Ishikawa (cell line): ENCODE measurements around the gene ARHGEF2.

ENCODE experiments used
- CEBPB ChIP-seq: IDR thresholded peaks from 2 replicates; pipeline ENCODE4 v1.6.1; 2012
- CREB1 ChIP-seq: IDR thresholded peaks from 2 replicates; pipeline ENCODE4 v1.6.1; 2012; ENCODE audit warnings: low read depth
- EP300 ChIP-seq: IDR thresholded peaks from 2 replicates; pipeline ENCODE4 v1.6.1; 2012; ENCODE audit warnings: borderline replicate concordance
- FOXM1 ChIP-seq: IDR thresholded peaks from 2 replicates; pipeline ENCODE4 v1.6.1; 2012; ENCODE audit warnings: low read depth, borderline replicate concordance
- NFIC ChIP-seq: IDR thresholded peaks from 2 replicates; pipeline ENCODE4 v1.6.1; 2012
- RAD21 ChIP-seq: IDR thresholded peaks from 2 replicates; pipeline ENCODE4 v1.6.1; 2012; ENCODE audit warnings: low read depth
- TAF1 ChIP-seq: IDR thresholded peaks from 2 replicates; pipeline ENCODE4 v1.6.1; 2012; ENCODE audit warnings: low read depth, mild to moderate bottlenecking
- TCF12 ChIP-seq: IDR thresholded peaks from 2 replicates; pipeline ENCODE4 v1.6.1; 2012; ENCODE audit warnings: low read depth
- YY1 ChIP-seq: IDR thresholded peaks from 2 replicates; pipeline ENCODE4 v1.6.1; 2012; ENCODE audit warnings: low read depth
- ZBTB7A ChIP-seq: IDR thresholded peaks from 2 replicates; pipeline ENCODE4 v1.6.1; 2012; ENCODE audit warnings: low read depth
- TF ChIP-seq, protein P1 (sequence below): IDR thresholded peaks from 2 replicates; pipeline ENCODE4 v1.6.1; 2012
- TF ChIP-seq, protein P2 (sequence below): IDR thresholded peaks from 2 replicates; pipeline ENCODE4 v1.6.1; 2012
- TF ChIP-seq, protein P3 (sequence below): IDR thresholded peaks from 2 replicates; pipeline ENCODE4 v1.6.1; 2012; ENCODE audit warnings: low read depth, mild to moderate bottlenecking

DNA sequence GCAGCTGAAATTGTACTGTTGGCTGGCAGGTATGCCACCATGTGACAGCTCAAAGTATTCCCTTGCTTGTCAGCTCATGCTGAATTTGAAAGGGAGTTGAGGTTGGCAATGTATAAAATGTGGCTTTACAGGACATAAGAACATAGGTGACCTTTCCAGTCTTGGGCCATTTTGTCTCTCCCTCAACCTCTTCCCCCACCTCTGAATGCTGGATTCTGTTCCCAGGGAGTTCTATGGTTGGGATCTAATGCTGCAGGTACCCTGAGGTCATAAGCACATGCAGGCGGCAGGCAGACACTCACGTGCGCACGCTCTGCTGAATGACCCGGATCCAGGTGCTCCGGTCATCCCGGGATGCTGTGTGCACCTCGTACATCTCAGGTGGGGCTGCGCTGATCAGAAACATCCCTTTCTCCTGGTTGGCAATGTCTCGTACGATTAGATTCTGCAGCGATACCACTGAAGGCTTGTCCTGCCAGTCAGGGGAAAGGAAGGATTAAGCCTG is 20.9 kb downstream of the ARHGEF2 start:
- TF ChIP-seq RAD21, result no peak
- no peak for TF ChIP-seq YY1
- TF ChIP-seq, protein P1, sequence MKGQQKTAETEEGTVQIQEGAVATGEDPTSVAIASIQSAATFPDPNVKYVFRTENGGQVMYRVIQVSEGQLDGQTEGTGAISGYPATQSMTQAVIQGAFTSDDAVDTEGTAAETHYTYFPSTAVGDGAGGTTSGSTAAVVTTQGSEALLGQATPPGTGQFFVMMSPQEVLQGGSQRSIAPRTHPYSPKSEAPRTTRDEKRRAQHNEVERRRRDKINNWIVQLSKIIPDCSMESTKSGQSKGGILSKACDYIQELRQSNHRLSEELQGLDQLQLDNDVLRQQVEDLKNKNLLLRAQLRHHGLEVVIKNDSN, result no peak
- TF ChIP-seq, protein P2, sequence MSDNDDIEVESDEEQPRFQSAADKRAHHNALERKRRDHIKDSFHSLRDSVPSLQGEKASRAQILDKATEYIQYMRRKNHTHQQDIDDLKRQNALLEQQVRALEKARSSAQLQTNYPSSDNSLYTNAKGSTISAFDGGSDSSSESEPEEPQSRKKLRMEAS, result no peak
- TF ChIP-seq EP300, result no peak
- TF ChIP-seq CREB1, result no peak
- no peak for TF ChIP-seq CEBPB
- no peak for TF ChIP-seq FOXM1
- no peak for TF ChIP-seq NFIC
- TF ChIP-seq, protein P3, sequence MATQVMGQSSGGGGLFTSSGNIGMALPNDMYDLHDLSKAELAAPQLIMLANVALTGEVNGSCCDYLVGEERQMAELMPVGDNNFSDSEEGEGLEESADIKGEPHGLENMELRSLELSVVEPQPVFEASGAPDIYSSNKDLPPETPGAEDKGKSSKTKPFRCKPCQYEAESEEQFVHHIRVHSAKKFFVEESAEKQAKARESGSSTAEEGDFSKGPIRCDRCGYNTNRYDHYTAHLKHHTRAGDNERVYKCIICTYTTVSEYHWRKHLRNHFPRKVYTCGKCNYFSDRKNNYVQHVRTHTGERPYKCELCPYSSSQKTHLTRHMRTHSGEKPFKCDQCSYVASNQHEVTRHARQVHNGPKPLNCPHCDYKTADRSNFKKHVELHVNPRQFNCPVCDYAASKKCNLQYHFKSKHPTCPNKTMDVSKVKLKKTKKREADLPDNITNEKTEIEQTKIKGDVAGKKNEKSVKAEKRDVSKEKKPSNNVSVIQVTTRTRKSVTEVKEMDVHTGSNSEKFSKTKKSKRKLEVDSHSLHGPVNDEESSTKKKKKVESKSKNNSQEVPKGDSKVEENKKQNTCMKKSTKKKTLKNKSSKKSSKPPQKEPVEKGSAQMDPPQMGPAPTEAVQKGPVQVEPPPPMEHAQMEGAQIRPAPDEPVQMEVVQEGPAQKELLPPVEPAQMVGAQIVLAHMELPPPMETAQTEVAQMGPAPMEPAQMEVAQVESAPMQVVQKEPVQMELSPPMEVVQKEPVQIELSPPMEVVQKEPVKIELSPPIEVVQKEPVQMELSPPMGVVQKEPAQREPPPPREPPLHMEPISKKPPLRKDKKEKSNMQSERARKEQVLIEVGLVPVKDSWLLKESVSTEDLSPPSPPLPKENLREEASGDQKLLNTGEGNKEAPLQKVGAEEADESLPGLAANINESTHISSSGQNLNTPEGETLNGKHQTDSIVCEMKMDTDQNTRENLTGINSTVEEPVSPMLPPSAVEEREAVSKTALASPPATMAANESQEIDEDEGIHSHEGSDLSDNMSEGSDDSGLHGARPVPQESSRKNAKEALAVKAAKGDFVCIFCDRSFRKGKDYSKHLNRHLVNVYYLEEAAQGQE, result no peak
- TF ChIP-seq TAF1, result no peak
- no peak for TF ChIP-seq TCF12
- no peak for TF ChIP-seq ZBTB7A
